Central memory CD8-positive, alpha-beta T cell (primary cell): ENCODE data around the gene YOD1.
"Not testable (repeated sequence)": the region's sequence is repeated elsewhere in the genome, so short reads cannot be mapped to it uniquely, and the experiment has no call there.

ENCODE experiments used
- ATAC-seq: fragments of 150-1000 bp; cut with Tn5 transposase; replicated peaks from 2 replicates; pipeline ENCODE4 v1.10.0; 2022; ENCODE audit warnings: mild to moderate bottlenecking, moderate FRiP score, moderate number of reproducible peaks; ENCODE audit not compliant: poor library complexity, severe bottlenecking; ENCODE audit errors: extremely low read depth
- DNase-seq, 2 donors: peaks; one replicate each; pipeline ENCODE4 v3.0.0; 2021; ENCODE audit warnings: low spot score in 2 of 2
- H3K27ac Mint-ChIP-seq: one replicate; pipeline ENCODE4 v1.8.0; 2022; ENCODE audit warnings: low read depth, mild to moderate bottlenecking, moderate library complexity, mixed read lengths
- H3K27me3 Mint-ChIP-seq: one replicate; pipeline ENCODE4 v1.8.0; 2022; ENCODE audit warnings: mixed read lengths
- H3K36me3 Mint-ChIP-seq: one replicate; pipeline ENCODE4 v1.8.0; 2022; ENCODE audit warnings: mild to moderate bottlenecking, moderate library complexity, mixed read lengths; ENCODE audit not compliant: insufficient read depth
- H3K4me1 Mint-ChIP-seq: one replicate; pipeline ENCODE4 v1.8.0; 2022; ENCODE audit warnings: mixed read lengths
- H3K4me3 Mint-ChIP-seq: one replicate; pipeline ENCODE4 v1.8.0; 2022; ENCODE audit warnings: mild to moderate bottlenecking, moderate library complexity, mixed read lengths
- H3K9me3 Mint-ChIP-seq: one replicate; pipeline ENCODE4 v1.8.0; 2022; ENCODE audit warnings: mixed read lengths

YOD1 gene

DNA sequence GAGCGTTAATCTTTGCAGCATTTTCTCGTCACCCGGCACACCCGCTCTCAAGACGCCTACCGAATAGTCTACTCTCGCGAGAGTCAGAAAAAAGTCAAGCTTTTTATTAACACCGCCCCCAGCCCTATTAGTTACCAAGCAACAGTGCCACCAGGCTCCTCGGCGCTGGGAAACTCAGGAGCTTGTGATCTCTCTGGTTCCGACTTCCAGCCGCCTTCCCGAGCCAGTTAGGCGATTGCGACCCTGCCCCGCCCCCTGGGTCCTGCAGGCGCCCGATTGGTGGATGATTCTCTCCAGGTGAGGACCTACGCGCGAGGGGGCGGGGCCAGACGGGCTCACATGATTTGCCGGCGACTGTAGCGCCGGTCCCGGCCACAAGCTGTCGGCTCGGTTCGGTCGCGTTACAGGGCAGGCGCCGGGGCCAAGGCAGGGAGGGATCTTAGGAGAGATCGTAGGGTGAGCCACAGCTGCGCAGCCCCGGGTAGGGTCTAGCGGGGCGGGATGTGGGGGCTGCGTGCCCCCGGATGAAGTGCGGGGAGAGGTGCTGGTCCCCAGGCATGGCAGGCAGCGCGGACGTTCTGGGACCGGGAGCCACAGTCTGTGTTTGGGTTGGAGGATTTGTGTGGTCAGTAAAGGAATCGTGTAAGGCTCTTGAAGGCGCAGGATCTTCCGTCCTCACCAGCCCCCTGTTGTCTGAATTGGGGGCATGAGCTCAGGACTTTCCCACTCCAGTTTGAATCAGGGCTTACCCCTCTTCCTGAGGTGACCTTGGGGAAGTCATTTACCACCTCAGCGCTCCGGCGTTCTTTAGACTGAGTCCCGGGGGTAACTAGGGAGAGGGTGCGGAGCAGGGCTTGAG, 2.1 kb upstream of the YOD1 start, which contains the start of gene PFKFB2:
Gene PFKFB2 (plus strand): TSS at position 365 of the 859 bp plus-strand sequence. CDS start 1,443 bp downstream, outside the sequence.
- H3K27me3 Mint-ChIP-seq, result peaks cover 9% of the 10 kb centered on the region
- H3K4me1 Mint-ChIP-seq, result peaks cover 46% of the 10 kb centered on the region
- peak; percentile 89 to 92 for DNase-seq
- H3K9me3 Mint-ChIP-seq, result no peaks in the 10 kb centered on the region
- peak within 1 kb of the TSS; percentile 100 for H3K4me3 Mint-ChIP-seq
- peak within 1 kb of the TSS; percentile 98 for H3K27ac Mint-ChIP-seq
- peak; percentile 83 for ATAC-seq
- H3K36me3 Mint-ChIP-seq, result peaks cover 17% of the 10 kb centered on the region

DNA sequence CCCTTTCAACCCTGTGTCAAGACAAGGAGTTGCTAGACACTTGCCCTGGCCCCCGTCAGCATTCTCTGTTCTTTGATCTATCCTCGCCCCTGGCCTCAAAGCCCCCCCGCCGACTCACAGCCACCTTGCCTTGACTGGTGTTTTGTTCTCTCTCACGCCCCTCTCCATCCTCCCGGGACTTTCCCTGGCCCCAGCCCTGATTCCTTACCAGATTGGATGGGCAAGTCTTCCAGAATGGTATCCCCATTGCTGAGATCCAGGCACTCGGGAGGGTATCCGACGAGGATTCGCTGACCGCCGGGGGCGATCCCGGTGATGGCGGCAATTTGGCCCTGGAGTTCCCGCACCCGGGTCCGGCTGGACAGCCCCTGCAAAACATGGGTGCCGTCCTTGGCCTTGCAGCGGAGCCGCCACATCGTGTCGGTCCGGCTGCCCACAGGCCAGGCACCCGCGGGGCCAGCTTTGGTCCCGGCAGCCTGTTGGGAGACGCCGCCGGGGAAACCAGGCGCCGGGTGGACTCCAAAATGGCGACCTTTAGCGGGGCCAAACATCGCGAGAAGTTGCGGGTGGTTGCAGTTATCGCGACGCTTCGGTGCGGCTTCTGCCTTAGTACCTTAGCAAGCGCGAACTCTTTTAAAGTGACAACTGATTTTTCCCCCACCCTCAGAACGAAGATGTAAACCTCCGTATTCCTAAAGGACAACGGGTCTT, 373 bp downstream of the YOD1 start:
- H3K36me3 Mint-ChIP-seq, result peaks cover 29% of the 10 kb centered on the region
- DNase-seq, result peak; percentile 81 to 83
- H3K4me3 Mint-ChIP-seq, result peak overlapping the region; percentile 100
- no peaks in the 10 kb centered on the region for H3K9me3 Mint-ChIP-seq
- H3K4me1 Mint-ChIP-seq, result peaks cover 56% of the 10 kb centered on the region
- peak overlapping the region; percentile 98 for H3K27ac Mint-ChIP-seq
- peak; percentile 48 for ATAC-seq
- no peaks in the 10 kb centered on the region for H3K27me3 Mint-ChIP-seq

DNA sequence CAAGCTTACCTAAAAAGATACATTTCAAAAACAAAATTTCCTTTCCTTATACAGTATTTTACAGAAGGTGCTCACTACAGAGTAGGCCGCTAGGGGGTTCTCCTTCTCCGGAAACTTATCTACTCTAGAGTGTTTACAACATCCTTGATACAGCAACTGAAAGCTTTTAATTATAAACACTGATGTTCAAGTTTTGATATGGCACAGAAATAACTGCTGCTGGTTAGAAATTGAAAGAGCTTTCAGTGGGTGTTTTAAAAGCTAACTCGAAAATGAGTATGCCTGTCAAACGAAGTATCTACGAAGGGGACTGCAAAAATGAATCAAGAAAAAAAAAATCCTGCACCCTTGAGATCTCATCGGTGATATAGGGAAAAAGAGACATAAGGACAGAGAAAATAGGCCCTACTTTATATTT, 1.0 kb downstream of the YOD1 start:
- Mint-ChIP-seq H3K27ac (peak overlapping the region; percentile 98), H3K36me3 (peaks cover 29% of the 10 kb centered on the region), H3K27me3 (no peaks in the 10 kb centered on the region), H3K4me1 (peaks cover 60% of the 10 kb centered on the region), H3K9me3 (no peaks in the 10 kb centered on the region), H3K4me3 (peak overlapping the region; percentile 100)
- DNase-seq (peak in 1 of 2 donors; percentile 27), ATAC-seq (peak; percentile 50)

DNA sequence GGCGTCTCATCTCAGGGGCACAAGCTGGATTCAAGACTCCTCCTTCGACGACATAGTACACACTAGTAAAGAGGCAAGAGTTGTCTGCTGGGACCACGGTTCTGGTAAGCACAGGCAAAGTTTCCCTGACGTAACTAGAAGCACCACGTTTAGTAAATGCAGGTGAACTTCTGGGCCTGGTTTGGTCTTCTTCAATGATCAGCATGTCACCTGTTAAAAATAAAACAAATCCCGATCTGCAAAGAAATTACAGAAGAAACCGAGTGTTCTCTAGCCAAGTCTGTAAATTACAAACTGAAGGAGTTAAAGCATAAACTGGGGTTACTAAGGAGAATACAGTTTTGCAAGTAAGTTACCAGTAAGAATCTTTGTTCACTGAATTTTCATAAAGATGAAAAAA, 1.5 kb downstream of the YOD1 start:
- Mint-ChIP-seq H3K4me1 (peaks cover 64% of the 10 kb centered on the region), H3K9me3 (no peaks in the 10 kb centered on the region), H3K27me3 (no peaks in the 10 kb centered on the region), H3K4me3 (peak overlapping the region; percentile 100), H3K27ac (peak overlapping the region; percentile 98), H3K36me3 (peaks cover 29% of the 10 kb centered on the region)
- ATAC-seq (no peak), DNase-seq (no peak)

DNA sequence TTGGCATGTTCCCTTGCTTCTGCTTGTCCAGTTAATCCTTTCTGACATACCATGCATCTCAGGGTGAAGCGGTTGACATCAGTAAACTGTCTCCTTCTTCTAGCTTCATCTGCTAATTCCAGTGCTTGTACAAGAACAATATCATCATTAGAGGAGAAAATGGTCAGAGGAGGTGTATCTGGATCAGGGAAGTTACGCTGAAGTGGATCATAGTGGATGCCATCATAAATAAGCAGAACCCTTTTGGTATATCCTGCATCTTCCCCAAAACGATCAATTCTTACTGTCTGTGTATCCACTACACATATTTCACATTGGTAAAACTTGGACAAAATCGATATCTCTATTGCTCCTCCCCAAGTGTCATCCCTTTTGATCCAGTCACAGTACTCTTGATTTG, 2.0 kb downstream of the YOD1 start:
- ATAC-seq, result no peak
- Mint-ChIP-seq H3K27me3 (no peaks in the 10 kb centered on the region), H3K9me3 (no peaks in the 10 kb centered on the region), H3K4me3 (no peak overlapping the region), H3K36me3 (peaks cover 29% of the 10 kb centered on the region), H3K27ac (no peak overlapping the region), H3K4me1 (peaks cover 68% of the 10 kb centered on the region)
- no peak for DNase-seq

DNA sequence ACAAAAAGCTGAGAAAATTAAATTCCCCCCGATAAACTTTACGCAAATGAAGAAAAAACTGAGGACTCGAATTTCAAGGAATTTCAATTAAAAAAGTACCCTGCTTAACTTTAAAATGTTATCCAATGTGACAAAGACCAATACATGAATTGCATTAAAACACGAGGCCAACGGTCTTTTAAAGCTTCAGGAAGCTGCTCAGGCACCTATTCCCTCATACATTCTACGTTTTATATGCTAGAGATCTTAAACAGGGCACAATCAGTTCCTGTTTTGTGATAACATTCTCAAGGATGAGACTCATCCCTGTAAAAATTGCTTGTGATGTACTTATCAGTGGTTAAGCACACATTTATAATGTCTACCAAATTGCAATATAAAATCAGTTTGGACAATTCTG, 3.0 kb downstream of the YOD1 start:
- Mint-ChIP-seq H3K9me3 (no peaks in the 10 kb centered on the region), H3K36me3 (peaks cover 30% of the 10 kb centered on the region), H3K27ac (no peak overlapping the region), H3K4me1 (peaks cover 72% of the 10 kb centered on the region), H3K4me3 (no peak overlapping the region), H3K27me3 (no peaks in the 10 kb centered on the region)
- ATAC-seq (no peak), DNase-seq (no peak)

DNA sequence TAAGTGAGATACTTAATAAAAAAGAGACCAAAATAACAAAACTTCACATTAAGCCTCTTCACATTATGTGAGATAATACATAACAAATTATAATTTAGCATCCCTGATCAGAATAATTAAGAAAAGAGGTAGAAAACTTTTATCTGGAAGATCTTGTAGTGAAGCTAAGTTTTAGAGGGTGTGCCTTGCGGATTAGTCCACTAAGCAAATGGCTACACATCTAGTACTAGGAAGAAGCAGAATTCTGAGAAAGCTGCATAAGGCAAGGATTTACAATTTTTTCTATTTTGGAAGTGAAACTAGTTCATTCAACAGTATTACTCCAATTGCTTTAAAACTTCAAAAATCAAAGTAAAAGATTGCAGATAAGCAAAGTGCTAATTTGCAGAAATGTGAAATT, 3.5 kb downstream of the YOD1 start:
- no peak overlapping the region for H3K27ac Mint-ChIP-seq
- peaks cover 67% of the 10 kb centered on the region for H3K4me1 Mint-ChIP-seq

DNA sequence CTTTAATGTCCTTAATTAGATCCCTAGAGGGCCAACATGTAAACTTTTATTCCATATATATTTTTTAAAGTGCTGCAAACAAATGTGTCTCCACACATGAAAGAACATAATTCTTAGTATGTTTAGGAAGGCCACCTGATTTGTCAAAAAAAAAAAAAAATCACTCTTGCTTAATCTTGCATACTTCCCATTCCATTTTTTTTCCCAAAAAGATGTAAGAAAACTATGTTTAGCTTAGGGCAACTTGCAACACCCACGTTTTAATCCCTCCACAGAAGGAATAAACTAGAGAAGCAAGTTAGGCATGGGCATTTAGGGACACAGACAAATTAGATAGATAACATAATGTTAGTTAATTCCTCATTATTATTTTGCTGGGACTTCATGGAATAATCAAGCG, 5.6 kb downstream of the YOD1 start:
- no peak overlapping the region for H3K4me3 Mint-ChIP-seq
- ATAC-seq (no peak), DNase-seq (no peak)
- peaks cover 24% of the 10 kb centered on the region for H3K36me3 Mint-ChIP-seq
- H3K4me1 Mint-ChIP-seq, result peaks cover 49% of the 10 kb centered on the region
- H3K9me3 Mint-ChIP-seq, result no peaks in the 10 kb centered on the region
- H3K27me3 Mint-ChIP-seq, result no peaks in the 10 kb centered on the region
- no peak overlapping the region for H3K27ac Mint-ChIP-seq

More for the DNA sequence above, 3.5 kb downstream of the YOD1 start:
- H3K36me3 Mint-ChIP-seq, result peaks cover 27% of the 10 kb centered on the region
- no peak overlapping the region for H3K4me3 Mint-ChIP-seq
- ATAC-seq (no peak), DNase-seq (no peak)
- no peaks in the 10 kb centered on the region for H3K27me3 Mint-ChIP-seq
- H3K9me3 Mint-ChIP-seq, result no peaks in the 10 kb centered on the region

DNA sequence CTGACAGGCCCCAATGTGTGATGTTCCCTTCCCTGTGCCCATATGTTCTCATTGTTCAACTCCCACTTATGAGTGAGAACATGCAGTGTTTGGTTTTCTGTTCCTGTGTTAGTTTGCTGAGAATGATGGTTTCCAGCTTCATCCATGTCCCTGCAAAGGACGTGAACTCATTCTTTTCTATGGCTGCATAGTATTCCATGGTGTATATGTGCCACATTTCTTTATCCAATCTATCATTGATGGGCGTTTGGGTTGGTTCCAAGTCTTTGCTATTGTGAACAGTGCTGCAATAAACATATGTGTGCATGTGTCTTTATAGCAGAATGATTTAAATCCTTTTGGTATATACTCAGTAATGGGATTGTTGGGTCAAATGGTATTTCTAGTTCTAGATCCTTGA, 9.6 kb downstream of the YOD1 start:
- H3K36me3 Mint-ChIP-seq, ATAC-seq, DNase-seq, H3K27me3 Mint-ChIP-seq, H3K4me3 Mint-ChIP-seq, H3K9me3 Mint-ChIP-seq, H3K27ac Mint-ChIP-seq: not testable (repeated sequence)
- peaks cover 25% of the 10 kb centered on the region for H3K4me1 Mint-ChIP-seq

DNA sequence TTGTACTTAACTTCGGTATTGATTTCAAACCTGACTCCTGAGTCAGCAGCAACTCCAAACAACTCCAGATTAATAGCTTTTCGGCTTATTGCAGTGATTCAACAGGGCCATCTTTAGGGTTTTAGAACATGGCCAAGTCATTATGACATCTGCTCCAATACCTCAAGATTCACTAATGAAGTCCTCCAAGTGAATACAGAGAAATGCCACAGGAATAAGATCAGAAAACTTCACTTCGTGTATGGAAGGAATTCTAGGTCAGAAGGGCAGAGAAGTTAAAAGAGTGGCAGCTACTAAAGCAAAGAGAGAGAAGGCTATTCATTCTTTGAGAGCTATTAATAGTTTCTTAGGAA, 10.9 kb downstream of the YOD1 start:
- H3K9me3 Mint-ChIP-seq, result no peaks in the 10 kb centered on the region

DNA sequence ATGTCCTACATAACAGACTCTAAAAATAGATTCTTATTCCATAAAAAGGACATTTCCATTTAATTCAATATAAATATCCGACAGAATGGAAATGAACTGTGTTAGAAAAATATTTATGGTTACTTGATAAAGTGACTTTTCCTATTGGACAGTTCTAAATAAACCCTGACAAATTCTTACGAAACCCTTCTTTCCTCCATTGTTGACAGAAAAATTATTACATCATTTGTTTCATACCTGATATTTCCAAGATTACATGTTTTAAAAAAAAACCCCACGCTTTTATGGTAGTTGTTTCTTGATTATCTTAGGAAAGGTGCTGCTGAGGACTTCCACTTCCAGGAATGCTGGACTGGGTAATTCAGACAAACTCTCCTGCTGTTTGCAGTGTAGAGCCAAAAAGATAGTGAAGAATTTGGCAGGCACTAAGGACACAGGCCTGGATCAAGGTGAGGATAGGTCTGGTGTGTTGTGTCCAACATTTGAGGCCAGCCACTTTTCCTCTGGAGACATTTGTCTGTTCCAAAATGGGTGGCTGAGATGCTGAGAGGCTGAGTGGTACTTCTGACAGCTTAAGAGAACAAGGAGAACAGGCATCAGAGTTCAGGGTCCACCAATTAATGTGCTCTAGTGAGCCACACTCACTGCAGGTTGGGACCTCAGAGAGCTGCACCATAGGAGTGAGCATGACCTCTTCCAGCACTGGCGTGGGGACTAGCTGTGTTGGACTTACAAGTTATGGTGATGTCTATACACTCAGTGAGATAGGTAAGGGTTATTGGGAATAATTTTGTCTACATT, 11.4 kb downstream of the YOD1 start:
- Mint-ChIP-seq H3K9me3 (no peaks in the 10 kb centered on the region), H3K27me3 (peaks cover 11% of the 10 kb centered on the region), H3K27ac (no peak overlapping the region), H3K36me3 (peaks cover 9% of the 10 kb centered on the region), H3K4me1 (peaks cover 13% of the 10 kb centered on the region), H3K4me3 (no peak overlapping the region)
- ATAC-seq, result no peak
- no peak for DNase-seq

More for the DNA sequence above, 10.9 kb downstream of the YOD1 start:
- Mint-ChIP-seq H3K36me3 (peaks cover 9% of the 10 kb centered on the region), H3K4me1 (peaks cover 17% of the 10 kb centered on the region), H3K4me3 (no peak overlapping the region), H3K27ac (no peak overlapping the region), H3K27me3 (peaks cover 5% of the 10 kb centered on the region)
- ATAC-seq, result no peak
- DNase-seq, result no peak

DNA sequence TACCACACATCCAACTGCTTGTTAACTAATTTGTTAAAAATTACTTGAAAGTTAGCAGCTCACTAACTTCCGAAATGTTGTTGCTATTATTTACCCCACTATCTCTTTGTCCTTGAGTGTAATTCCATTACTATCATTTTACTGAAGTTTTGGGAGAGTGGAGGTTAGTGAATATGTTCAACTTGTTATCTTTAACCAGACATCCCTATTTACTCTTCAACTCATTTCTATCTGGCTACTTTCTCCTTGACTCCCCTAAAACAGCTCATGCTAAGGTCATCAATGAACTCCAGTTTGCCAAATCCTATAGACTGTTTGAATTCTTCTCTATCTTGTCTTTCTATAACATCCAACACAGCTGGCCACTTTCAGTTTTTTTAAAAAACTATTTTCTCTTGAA, 14.1 kb downstream of the YOD1 start:
- Mint-ChIP-seq H3K36me3 (peaks cover 3% of the 10 kb centered on the region), H3K9me3 (no peaks in the 10 kb centered on the region), H3K27ac (no peak overlapping the region), H3K27me3 (peaks cover 38% of the 10 kb centered on the region), H3K4me1 (no peaks in the 10 kb centered on the region), H3K4me3 (no peak overlapping the region)
- DNase-seq (no peak), ATAC-seq (no peak)
